ENCODE results near the gene MINDY4. TPM values are rescaled to one million over a fixed set of nuclear protein-coding genes. Genes with fewer than 3 reads are reported as not detected.

MINDY4 gene
- total and polyA plus RNA-seq, 2 of the 13 experiments (the other 11 are each of a cell fraction or from before 2014, with no cell fraction given): not detected

- ATAC-seq (no peak), FAIRE-seq (no peak), DNase-seq (ENCODE audit: low spot score) (no peak)
- TF ChIP-seq ZNF234 (CRISPR knock-in tag; conservative IDR thresholded peaks at IDR 0.05) (no peak), YEATS2 (CRISPR knock-in tag; IDR thresholded peaks at IDR 0.05; ENCODE audit: borderline replicate concordance) (no peak), ZNF720 (CRISPR knock-in tag; IDR thresholded peaks at IDR 0.05) (no peak), TAF15 (IDR thresholded peaks at IDR 0.05; ENCODE audit: low read depth, low read length, poor library complexity, severe bottlenecking) (no peak), ETV6 (CRISPR knock-in tag; conservative IDR thresholded peaks at IDR 0.05) (no peak), NONO (IDR thresholded peaks at IDR 0.05) (no peak), NONO (CRISPR knock-in tag; conservative IDR thresholded peaks at IDR 0.05) (no peak)
- TF ChIP-seq, protein P1, sequence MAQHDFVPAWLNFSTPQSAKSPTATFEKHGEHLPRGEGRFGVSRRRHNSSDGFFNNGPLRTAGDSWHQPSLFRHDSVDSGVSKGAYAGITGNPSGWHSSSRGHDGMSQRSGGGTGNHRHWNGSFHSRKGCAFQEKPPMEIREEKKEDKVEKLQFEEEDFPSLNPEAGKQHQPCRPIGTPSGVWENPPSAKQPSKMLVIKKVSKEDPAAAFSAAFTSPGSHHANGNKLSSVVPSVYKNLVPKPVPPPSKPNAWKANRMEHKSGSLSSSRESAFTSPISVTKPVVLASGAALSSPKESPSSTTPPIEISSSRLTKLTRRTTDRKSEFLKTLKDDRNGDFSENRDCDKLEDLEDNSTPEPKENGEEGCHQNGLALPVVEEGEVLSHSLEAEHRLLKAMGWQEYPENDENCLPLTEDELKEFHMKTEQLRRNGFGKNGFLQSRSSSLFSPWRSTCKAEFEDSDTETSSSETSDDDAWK (CRISPR knock-in tag; IDR thresholded peaks at IDR 0.05): no peak
- in situ Hi-C loops (cut with HindIII; ENCODE audit: extremely low pct_ligation_motif_present, low pct_unique_long_range_greater_than_20kb) (no loop called here), intact Hi-C loops (cut with micrococcal nuclease; ENCODE audit: unreplicated experiment) (no loop called here)
- POLR2A ChIA-PET: no interaction called here
- no peak overlapping the region for H3K9ac ChIP-seq (ENCODE audit: insufficient read depth, low read depth, low read length)
- H3K4me3 ChIP-seq (replicated peaks in 1 of 3; ENCODE audit: insufficient read depth in 1 of 3, low read depth in 2 of 3, low read length in 3 of 3): no peak overlapping the region
- CTCF ChIA-PET (ENCODE audit: low intra/inter-chr PET ratio, low total read pairs): no interaction called here
- no peaks in the 10 kb centered on the region for H4K20me1 ChIP-seq (ENCODE audit: insufficient read depth, low read length)
- no peak overlapping the region for H3K4me2 ChIP-seq (ENCODE audit: low read depth, low read length)
- H3K4me1 ChIP-seq (ENCODE audit: insufficient read depth, low read length): no peaks in the 10 kb centered on the region
- H3K9me3 ChIP-seq (ENCODE audit: low read length): no peaks in the 10 kb centered on the region
- no peak overlapping the region for H3K27ac ChIP-seq (ENCODE audit: extremely low read length, insufficient read depth, low read length)
- 32% methylated on average over 6 of the region's 6 CpGs for WGBS (ENCODE audit: low lambda C conversion rate)
- no TSS peak for BruUV-seq (replicated peaks)
- no peaks in the 10 kb centered on the region for H3K79me2 ChIP-seq (ENCODE audit: insufficient read depth, low read length)
- H3K36me3 ChIP-seq (replicated peaks in 1 of 2; ENCODE audit: control insufficient read depth in 1 of 2, insufficient read depth in 2 of 2, low read length in 2 of 2): no peaks in the 10 kb centered on the region
- H2AFZ ChIP-seq (ENCODE audit: low read length): no peak overlapping the region
- peaks cover 4 to 36% of the 10 kb centered on the region in 2 experiments; a peak in 3 of 5 replicates for H3K27me3 ChIP-seq (ENCODE audit: control insufficient read depth in 1 of 2, insufficient read depth in 2 of 2, low read length in 2 of 2)
Measured at GRCh38 chr7:30728591-30729100, 42.6 kb upstream of the MINDY4 start.

- DNase-seq (ENCODE audit: low spot score) (no peak), ATAC-seq (no peak), FAIRE-seq (no peak)
- Histone ChIP-seq H3K27me3 (ENCODE audit: control insufficient read depth in 1 of 2, insufficient read depth in 2 of 2, low read length in 2 of 2) (peaks cover 4 to 41% of the 10 kb centered on the region in 2 experiments; a peak in 3 of 5 replicates), H2AFZ (ENCODE audit: low read length) (no peak overlapping the region), H3K4me1 (ENCODE audit: insufficient read depth, low read length) (no peaks in the 10 kb centered on the region), H3K4me3 (replicated peaks in 1 of 3; ENCODE audit: insufficient read depth in 1 of 3, low read depth in 2 of 3, low read length in 3 of 3) (no peak overlapping the region), H4K20me1 (ENCODE audit: insufficient read depth, low read length) (no peaks in the 10 kb centered on the region), H3K79me2 (ENCODE audit: insufficient read depth, low read length) (no peaks in the 10 kb centered on the region), H3K27ac (ENCODE audit: extremely low read length, insufficient read depth, low read length) (no peak overlapping the region), H3K4me2 (ENCODE audit: low read depth, low read length) (no peak overlapping the region), H3K9me3 (ENCODE audit: low read length) (no peaks in the 10 kb centered on the region), H3K36me3 (replicated peaks in 1 of 2; ENCODE audit: control insufficient read depth in 1 of 2, insufficient read depth in 2 of 2, low read length in 2 of 2) (no peaks in the 10 kb centered on the region), H3K9ac (ENCODE audit: insufficient read depth, low read depth, low read length) (no peak overlapping the region)
- POLR2A ChIA-PET: no interaction called here
- intact Hi-C loops (cut with micrococcal nuclease; ENCODE audit: unreplicated experiment) (no loop called here), in situ Hi-C loops (cut with HindIII; ENCODE audit: extremely low pct_ligation_motif_present, low pct_unique_long_range_greater_than_20kb) (no loop called here)
- CTCF ChIA-PET (ENCODE audit: low intra/inter-chr PET ratio, low total read pairs): no interaction called here
- WGBS (ENCODE audit: low lambda C conversion rate): 0% methylated on average over 2 of the region's 2 CpGs
- no TSS peak for BruUV-seq (replicated peaks)
- no peak for TF ChIP-seq ZNF136 (CRISPR knock-in tag; IDR thresholded peaks at IDR 0.05; ENCODE audit: low read depth)
- TF ChIP-seq KMT2A (CRISPR knock-in tag; IDR thresholded peaks at IDR 0.05): no peak
- TF ChIP-seq PLRG1 (conservative IDR thresholded peaks at IDR 0.05): no peak
- TF ChIP-seq, protein P2, sequence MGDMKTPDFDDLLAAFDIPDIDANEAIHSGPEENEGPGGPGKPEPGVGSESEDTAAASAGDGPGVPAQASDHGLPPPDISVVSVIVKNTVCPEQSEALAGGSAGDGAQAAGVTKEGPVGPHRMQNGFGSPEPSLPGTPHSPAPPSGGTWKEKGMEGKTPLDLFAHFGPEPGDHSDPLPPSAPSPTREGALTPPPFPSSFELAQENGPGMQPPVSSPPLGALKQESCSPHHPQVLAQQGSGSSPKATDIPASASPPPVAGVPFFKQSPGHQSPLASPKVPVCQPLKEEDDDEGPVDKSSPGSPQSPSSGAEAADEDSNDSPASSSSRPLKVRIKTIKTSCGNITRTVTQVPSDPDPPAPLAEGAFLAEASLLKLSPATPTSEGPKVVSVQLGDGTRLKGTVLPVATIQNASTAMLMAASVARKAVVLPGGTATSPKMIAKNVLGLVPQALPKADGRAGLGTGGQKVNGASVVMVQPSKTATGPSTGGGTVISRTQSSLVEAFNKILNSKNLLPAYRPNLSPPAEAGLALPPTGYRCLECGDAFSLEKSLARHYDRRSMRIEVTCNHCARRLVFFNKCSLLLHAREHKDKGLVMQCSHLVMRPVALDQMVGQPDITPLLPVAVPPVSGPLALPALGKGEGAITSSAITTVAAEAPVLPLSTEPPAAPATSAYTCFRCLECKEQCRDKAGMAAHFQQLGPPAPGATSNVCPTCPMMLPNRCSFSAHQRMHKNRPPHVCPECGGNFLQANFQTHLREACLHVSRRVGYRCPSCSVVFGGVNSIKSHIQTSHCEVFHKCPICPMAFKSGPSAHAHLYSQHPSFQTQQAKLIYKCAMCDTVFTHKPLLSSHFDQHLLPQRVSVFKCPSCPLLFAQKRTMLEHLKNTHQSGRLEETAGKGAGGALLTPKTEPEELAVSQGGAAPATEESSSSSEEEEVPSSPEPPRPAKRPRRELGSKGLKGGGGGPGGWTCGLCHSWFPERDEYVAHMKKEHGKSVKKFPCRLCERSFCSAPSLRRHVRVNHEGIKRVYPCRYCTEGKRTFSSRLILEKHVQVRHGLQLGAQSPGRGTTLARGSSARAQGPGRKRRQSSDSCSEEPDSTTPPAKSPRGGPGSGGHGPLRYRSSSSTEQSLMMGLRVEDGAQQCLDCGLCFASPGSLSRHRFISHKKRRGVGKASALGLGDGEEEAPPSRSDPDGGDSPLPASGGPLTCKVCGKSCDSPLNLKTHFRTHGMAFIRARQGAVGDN (CRISPR knock-in tag; IDR thresholded peaks at IDR 0.05): no peak
- TF ChIP-seq RARG (CRISPR knock-in tag; IDR thresholded peaks at IDR 0.05; ENCODE audit: low read depth): no peak
- no peak for TF ChIP-seq ZNF232 (CRISPR knock-in tag; IDR thresholded peaks at IDR 0.05; ENCODE audit: borderline replicate concordance)
- TF ChIP-seq KLF6 (CRISPR knock-in tag; IDR thresholded peaks at IDR 0.05): no peak
- no peak for TF ChIP-seq KAT8 (CRISPR knock-in tag; IDR thresholded peaks at IDR 0.05)
Measured at GRCh38 chr7:30729642-30730041, 41.6 kb upstream of the MINDY4 start.

Data from HepG2 (cell line).